GM21515 (cell line): ENCODE data around the gene KAZN.

Experiments used
- ATAC-seq: cut with Tn5 transposase; IDR thresholded peaks from one replicate; pipeline ENCODE4 v1.9.1; 2021; ENCODE audit not compliant: unreplicated experiment

The KAZN gene

GRCh38 chr1:15064217-15064929, 465.9 kb downstream of the KAZN start:
- ATAC-seq: no peak

- no peak for ATAC-seq
These were observed 466.8 kb downstream of the KAZN start for GRCh38 chr1:15065291-15065690.

DNA sequence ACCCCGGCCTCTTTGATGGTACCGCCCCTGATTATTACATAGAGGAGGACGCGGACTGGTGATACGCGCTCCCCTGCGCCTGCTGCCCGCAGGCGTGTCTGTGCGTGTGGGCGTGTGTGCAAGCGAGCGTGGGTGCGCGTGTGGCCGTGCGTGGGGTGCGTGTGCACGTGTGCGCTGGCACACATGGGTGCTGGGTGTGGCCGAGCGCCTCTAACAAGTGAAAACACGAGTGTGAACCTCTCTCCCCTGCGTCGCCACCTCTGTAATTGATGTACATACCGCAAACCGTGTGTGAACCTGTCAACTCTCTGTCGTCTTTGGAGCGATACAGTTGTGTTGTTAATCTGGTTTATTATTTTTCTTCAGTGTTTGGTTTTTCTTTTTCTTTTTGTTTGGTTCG, 467.3 kb downstream of the KAZN start:
- ATAC-seq: no peak

- no peak for ATAC-seq
These were observed 467.7 kb downstream of the KAZN start for GRCh38 chr1:15066191-15066590.

- ATAC-seq: no peak
These were observed 468.7 kb downstream of the KAZN start for GRCh38 chr1:15067148-15067547.

GRCh38 chr1:15068152-15068551, 469.7 kb downstream of the KAZN start:
- no peak for ATAC-seq

GRCh38 chr1:15068997-15069396, 470.5 kb downstream of the KAZN start:
- ATAC-seq: no peak

GRCh38 chr1:15070145-15070748, 471.8 kb downstream of the KAZN start:
- ATAC-seq: no peak

- ATAC-seq: no peak
These were observed 473.5 kb downstream of the KAZN start for GRCh38 chr1:15071936-15072335.

GRCh38 chr1:15073799-15074308, 475.4 kb downstream of the KAZN start:
- ATAC-seq: no peak

DNA sequence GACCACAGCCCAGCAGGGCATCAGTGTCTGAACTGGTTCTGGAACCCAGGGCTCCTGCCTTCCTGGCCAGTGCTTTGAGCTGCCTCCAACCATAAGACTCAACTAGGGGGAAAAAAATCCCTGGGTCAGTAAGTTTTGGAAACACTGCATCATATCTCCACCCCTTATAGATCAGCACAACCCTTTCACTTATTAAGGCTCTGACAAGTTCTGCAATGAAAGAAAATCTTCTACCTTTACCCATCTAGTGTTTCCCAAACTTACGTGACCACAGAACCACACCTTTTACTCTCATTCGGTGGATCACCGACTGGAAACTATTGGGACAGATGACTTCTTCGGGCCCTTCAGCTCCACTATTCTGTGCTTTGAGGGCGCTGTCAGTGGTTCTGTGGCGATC, 476.7 kb downstream of the KAZN start:
- no peak for ATAC-seq

DNA sequence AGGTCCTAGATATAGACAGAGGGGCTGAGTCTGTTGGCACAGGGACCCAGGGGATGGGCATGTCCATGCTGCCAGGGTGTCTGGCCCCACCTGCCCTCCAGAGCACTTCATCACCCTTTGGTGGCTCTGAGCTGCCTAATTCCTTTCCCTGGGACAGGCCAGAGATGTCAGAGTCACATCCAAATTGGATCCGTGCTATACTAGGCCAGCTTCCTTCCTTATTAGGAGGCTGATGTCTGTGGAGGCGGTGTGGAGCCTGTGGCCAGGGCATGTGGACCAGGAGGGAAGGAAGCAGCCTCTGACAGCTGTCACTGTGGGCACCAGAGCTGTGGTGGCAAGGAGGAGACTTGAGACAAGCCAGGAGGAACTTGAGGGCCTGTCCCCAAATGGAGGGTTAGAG, 477.3 kb downstream of the KAZN start:
- no peak for ATAC-seq

DNA sequence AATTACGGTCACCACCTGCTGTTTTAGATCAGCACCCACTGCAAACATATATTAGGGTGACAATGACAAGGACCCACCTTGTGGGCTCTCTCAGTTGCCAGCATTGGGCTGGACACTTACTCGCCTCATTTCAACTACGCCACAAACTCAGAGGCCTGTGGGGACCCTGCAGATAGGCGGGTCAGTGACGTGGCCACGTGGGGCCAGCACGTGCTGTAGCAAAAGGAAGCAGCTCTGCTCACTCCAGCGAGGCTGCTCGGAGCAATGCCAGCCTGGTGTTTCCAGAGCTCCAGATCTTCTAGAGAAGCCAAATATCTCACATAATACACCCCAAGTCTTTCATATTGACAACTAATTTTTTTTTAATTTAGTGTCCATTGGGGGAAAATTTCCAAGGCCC, 478.3 kb downstream of the KAZN start:
- no peak for ATAC-seq

- no peak for ATAC-seq
These were observed 478.9 kb downstream of the KAZN start for GRCh38 chr1:15077384-15077783.

- no peak for ATAC-seq
These were observed 482.0 kb downstream of the KAZN start for GRCh38 chr1:15080328-15081007.

DNA sequence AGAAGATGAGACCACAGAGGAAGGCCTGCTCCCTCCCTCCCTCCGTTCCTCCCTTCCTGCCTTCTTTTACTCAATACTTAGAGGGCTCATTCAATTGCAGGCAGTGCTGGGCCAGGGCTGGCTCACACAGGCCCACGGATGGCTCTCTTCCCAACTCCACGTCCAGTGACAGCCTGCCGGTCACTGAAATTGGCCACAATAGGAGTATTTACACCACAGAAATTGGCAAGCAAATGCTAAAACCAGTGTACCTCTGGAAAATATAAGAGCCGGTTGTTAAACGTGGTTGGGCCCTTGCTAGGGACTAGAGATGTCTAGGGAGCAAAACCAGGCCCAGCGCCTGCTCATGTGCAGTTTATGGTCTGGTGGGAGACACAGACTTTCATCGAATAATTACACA, 482.6 kb downstream of the KAZN start:
- ATAC-seq: no peak

DNA sequence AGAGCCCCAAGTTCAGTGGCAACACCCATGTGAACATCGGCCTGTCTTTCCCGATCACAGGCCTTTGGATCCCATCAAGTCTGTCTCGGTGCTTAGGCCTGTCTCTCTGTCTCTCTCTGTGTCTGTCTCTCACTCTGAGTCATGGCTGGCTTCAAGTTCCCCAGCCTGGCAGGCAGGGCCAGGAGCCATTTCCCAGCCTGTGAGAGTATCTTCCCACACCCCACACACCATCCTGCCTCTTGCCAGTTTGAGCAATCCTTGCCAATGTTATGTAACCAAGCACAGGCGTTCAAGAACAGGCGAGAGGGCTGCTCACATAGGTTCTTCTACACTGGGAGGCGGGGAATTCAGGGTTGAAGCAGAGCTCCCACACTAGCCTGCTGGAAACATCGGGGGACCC, 485.1 kb downstream of the KAZN start:
- no peak for ATAC-seq

- no peak for ATAC-seq
These were observed 489.9 kb downstream of the KAZN start for GRCh38 chr1:15088281-15088971.

DNA sequence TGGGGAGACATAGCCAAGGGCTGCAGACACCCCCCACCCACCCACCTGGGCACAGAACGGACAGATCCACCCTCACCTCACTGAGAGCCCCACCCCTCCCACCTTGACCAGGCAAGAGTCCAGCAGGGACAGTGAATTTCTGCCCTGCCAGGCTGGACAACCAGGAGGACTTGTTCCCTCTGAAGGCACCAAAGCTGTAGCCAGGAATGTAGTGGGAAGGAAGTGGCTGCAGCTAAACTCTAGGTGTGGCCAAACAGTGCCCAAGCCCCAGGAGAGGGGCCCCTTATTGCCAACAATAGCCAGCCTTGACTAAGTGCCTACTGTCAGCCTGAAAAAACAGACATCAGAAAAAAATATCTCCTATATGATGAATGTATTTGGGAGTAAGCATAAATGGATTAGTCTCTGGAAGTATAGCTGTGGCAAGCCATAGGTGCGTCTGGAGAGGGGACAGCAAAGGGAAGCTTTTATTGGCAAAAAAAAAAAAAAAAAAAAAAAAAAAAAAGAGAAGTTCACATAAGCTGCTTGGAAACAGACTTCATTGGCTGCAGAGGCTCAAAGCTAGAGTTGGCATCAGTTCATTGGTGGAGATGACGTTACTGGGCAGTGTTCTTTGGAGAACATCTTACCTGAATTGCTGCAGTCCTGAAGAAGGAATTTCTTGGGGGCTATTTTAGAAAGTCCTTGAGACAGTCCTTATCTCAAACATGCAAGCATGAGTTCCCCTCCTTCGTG, 490.9 kb downstream of the KAZN start:
- no peak for ATAC-seq

DNA sequence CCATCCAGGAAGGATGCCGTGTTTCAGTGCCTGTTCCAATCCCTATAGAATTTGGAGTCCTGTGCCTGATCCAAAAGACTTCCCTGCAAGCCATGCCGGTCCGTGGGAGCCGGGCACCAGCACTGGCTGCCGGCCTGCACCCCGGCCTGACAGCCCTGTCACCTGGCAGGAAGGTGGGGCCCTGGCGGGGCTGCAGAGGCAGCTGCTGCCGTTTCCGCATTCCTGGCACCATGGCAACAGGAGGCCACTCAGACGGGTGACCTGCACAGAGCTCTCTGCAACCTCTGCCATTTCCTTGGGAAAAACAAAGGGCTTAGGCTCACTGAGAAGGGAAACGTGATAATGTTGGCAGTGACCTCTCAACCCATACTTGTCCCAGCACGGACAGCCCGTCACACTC, 491.9 kb downstream of the KAZN start:
- no peak for ATAC-seq

- no peak for ATAC-seq
These were observed 495.6 kb downstream of the KAZN start for GRCh38 chr1:15094056-15094455.
